ENCODE data around the gene FBXL14. TPM values are rescaled to one million over a fixed set of nuclear protein-coding genes. Genes with fewer than 3 reads are reported as not detected.
"Not testable (repeated sequence)": the region's sequence is repeated elsewhere in the genome, so short reads cannot be mapped to it uniquely, and the experiment has no call there.

FBXL14 gene
- total and polyA plus RNA-seq, 8 donors = 7.5 to 15.5 (median 10.6) TPM

DNA sequence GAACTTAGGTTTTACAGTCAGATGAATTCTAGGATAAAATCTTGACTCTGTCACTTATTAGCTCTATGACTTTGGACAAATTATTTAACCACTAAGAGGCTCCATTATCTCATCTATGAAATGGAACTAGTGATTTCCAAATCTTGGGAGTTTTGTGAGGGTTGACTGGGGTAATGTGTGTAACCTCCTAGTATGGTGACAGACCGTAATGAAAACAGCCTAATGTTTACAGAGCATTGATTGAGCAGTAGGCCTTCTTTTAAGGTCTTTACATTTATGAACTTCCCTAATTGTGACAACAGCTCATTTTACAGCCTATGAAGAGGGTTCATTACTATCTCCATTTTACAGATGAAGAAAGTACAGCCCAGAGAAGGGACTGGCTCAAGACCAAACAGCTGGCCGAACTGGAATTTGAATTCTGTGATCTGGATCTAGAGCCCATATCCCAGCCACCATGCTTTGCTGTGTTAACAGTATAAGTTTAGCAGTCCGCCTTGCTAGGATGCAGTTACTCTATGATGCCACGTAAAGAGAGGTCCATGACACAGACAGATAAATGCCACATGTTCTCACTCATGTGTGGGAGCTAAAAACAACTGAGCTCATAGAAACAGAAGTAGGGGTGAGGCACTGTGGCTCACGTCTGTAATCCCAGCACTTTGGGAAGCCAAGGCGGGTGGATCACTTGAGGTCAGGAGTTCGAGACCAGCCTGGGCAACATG lies 9.1 kb upstream of the FBXL14 start:
- H3K4me1 ChIP-seq = peaks cover 9 to 39% of the 10 kb centered on the region in 2 donors
- ATAC-seq (no peak), DNase-seq (no peak)
- intact Hi-C loops (cut with DNase I) = no loop called here
- TF ChIP-seq, protein P1, sequence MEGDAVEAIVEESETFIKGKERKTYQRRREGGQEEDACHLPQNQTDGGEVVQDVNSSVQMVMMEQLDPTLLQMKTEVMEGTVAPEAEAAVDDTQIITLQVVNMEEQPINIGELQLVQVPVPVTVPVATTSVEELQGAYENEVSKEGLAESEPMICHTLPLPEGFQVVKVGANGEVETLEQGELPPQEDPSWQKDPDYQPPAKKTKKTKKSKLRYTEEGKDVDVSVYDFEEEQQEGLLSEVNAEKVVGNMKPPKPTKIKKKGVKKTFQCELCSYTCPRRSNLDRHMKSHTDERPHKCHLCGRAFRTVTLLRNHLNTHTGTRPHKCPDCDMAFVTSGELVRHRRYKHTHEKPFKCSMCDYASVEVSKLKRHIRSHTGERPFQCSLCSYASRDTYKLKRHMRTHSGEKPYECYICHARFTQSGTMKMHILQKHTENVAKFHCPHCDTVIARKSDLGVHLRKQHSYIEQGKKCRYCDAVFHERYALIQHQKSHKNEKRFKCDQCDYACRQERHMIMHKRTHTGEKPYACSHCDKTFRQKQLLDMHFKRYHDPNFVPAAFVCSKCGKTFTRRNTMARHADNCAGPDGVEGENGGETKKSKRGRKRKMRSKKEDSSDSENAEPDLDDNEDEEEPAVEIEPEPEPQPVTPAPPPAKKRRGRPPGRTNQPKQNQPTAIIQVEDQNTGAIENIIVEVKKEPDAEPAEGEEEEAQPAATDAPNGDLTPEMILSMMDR (IDR thresholded peaks at IDR 0.05) = no peak
- H3K27me3 ChIP-seq = no peaks in the 10 kb centered on the region
- H3K4me3 ChIP-seq = no peak overlapping the region
- H3K9me3 ChIP-seq = no peaks in the 10 kb centered on the region
- H3K27ac ChIP-seq = no peak overlapping the region
- no peaks in the 10 kb centered on the region for H3K36me3 ChIP-seq

DNA sequence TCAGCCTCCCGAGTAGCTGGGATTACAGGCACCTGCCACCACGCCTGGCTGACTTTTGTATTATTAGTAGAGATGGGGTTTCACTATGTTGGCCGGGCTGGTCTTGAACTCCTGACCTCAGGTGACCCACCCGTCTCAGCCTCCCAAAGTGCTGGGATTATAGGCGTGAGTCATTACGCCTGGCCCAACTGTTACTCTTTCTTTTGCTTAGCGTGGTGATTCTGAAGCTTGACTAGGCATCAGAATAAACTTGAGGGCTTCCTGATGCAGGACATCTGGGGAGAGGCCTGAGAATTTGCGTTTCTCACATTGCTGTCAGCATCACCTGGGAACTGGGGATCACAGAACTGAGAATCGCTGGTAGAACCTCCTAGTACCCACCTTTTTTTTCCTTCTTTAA lies 8.3 kb upstream of the FBXL14 start:
- peaks cover 9 to 32% of the 10 kb centered on the region in 2 donors for H3K4me1 ChIP-seq
- H3K4me3 ChIP-seq; ATAC-seq; intact Hi-C loops (cut with DNase I); H3K27ac ChIP-seq; H3K27me3 ChIP-seq; DNase-seq; H3K36me3 ChIP-seq; H3K9me3 ChIP-seq: not testable (repeated sequence)

DNA sequence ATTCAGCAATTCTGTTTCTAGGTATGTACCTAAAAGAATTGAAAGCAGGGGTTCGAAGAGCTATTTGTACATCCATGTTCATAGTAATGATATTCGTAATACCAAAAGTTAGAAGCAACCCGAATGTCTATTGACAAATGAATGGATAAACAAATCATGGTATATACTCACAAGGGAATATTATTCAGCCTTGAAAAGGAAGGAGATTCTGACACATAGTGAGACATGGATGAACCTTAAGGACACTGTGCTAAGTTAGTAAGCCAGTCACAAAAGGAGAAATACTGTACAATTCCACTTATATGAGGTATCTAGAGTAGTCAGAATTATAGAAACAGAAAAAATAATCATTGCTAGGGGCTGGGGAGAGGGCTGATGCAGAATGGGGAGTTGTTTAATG lies 4.4 kb upstream of the FBXL14 start:
- H3K36me3 ChIP-seq = no peaks in the 10 kb centered on the region
- no peak overlapping the region for H3K27ac ChIP-seq
- DNase-seq = no peak
- no peaks in the 10 kb centered on the region for H3K9me3 ChIP-seq
- peaks cover 0 to 16% of the 10 kb centered on the region in 2 donors for H3K4me1 ChIP-seq
- no peak for ATAC-seq
- H3K4me3 ChIP-seq = no peak overlapping the region
- no peaks in the 10 kb centered on the region for H3K27me3 ChIP-seq
- intact Hi-C loops (cut with DNase I) = no loop called here
- TF ChIP-seq, protein P1 (IDR thresholded peaks at IDR 0.05) = no peak

DNA sequence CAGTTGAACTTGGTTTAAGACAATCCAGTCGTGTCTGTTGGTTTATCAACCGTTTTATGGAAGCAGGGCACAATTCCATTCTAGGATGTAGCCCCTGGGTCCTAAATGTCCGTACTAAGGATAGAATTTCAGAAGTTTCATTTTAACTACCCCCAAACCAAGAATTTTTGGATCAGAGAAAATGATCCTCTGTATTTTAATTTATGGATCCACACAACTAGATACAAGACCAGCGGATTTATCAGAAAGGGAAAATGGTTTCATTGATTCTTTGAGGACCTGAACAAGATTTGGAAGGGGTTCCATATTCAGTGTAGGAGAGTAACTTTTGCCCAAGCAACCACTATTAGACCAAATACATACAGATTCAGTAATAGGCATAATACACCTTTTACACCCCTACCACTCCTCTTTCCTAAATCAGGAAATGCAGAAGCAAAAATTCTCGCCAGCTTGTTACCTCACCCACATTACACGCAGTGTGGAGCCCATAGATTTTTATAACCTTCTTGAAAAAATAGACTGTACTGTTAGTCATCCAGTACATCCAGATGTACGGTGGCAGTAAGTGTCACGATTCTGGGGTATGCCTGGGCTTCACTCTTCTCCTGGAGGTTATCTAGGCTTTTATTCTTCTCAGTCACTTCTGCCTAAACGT lies 1.4 kb upstream of the FBXL14 start:
- Histone ChIP-seq H3K27ac (peak overlapping the region; percentile 96 to 97), H3K27me3 (no peaks in the 10 kb centered on the region), H3K36me3 (no peaks in the 10 kb centered on the region), H3K4me3 (no peak overlapping the region), H3K4me1 (peaks cover 15 to 39% of the 10 kb centered on the region in 2 donors), H3K9me3 (no peaks in the 10 kb centered on the region)
- ATAC-seq = no peak
- TF ChIP-seq, protein P1 (IDR thresholded peaks at IDR 0.05) = no peak
- DNase-seq = no peak
- intact Hi-C loops (cut with DNase I) = no loop called here

DNA sequence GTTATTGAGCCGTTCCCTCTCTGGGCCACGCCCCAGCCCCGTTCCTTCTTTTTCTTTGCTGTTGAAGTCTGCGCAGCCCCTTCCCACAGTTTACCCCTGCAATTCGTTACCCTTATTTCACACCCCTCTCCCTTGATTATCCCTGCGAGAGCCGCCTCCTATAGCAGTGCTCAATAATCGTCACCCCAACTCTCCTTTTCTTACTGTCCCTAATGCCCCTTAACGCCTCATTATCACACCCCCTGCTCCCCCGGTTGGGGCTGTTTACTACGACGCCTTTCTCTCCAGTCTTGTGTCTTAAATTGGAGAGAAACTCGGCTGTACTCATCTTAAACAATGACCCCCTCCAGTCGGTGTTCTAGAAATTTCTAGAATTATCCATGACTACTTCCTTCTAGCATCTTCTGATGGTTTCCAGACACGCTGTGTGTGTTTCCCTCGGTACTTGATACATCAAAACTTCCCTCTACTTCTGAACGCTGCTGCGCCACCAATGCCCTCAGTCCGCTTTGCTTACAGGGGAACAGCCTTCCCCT lies 713 bp upstream of the FBXL14 start:
- ATAC-seq (peak; percentile 10), DNase-seq (peak in 1 of 4 donors; percentile 51)
- TF ChIP-seq, protein P1 (IDR thresholded peaks at IDR 0.05) = no peak
- H3K4me3 ChIP-seq = peak overlapping the region; percentile 73 to 81
- peaks cover 22 to 47% of the 10 kb centered on the region in 2 donors for H3K4me1 ChIP-seq
- no peaks in the 10 kb centered on the region for H3K9me3 ChIP-seq
- intact Hi-C loops (cut with DNase I) = no loop called here
- no peaks in the 10 kb centered on the region for H3K27me3 ChIP-seq
- H3K36me3 ChIP-seq = no peaks in the 10 kb centered on the region
- peak overlapping the region; percentile 96 to 97 for H3K27ac ChIP-seq

All from left lung (tissue), 10 donors.